ENCODE measurements around the gene LEMD1.
"Not testable (repeated sequence)": the region's sequence is repeated elsewhere in the genome, so short reads cannot be mapped to it uniquely, and the experiment has no call there.

Gene LEMD1

DNA sequence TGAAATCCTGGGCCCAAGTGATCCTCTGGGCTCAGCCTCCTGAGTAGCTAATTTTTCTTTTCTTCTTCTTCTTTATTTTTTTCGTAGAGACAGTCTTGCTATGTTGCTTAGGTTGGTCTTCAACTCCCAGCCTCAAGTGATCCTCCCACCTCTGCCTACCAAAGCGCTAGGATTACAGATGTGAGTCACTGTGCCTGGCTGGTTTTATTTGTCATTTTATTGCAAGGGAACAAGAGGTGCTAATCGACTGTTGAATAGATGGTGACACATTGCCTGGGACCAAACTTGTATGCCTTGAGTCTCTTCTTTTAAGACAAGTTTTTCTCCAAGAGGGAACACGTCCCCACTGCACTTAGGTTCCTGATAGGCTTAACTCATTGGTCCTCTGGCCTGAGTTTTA lies 45.1 kb downstream of the LEMD1 start:
- DNase-seq, result no peak

DNA sequence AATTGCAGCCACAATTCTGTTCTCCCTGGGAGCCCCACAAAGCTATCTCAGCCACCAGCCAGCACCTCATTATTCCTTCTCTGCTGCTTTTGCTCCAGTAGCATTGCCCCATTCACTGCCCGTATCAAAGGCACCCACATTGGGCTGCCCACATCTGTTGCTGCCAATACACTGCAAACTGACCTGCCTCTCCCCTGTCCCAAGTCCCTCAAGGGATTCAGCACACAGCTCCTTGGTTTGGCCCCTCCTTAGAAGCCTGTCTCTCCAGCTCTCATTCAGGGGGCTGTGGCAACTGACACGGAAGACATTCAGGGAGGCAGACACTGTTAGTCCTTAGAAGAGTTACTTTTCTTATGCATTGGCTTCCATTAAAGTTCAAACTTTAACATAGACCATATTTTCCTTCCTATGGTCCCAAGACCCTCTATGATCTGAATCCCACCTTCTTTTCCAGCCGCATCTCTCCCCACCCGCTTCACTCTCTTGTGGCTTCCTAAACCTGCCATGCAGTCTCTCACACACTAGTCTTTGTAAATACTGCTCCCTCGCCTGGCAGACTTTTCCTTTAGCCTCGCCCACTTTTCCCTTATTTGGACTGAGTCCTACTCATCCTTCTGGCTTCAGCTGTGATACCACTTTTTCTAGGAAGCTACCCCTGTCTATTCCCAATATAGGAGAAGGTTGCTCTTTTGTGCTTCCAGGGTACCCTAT lies 45.9 kb downstream of the LEMD1 start:
- DNase-seq, result no peak

DNA sequence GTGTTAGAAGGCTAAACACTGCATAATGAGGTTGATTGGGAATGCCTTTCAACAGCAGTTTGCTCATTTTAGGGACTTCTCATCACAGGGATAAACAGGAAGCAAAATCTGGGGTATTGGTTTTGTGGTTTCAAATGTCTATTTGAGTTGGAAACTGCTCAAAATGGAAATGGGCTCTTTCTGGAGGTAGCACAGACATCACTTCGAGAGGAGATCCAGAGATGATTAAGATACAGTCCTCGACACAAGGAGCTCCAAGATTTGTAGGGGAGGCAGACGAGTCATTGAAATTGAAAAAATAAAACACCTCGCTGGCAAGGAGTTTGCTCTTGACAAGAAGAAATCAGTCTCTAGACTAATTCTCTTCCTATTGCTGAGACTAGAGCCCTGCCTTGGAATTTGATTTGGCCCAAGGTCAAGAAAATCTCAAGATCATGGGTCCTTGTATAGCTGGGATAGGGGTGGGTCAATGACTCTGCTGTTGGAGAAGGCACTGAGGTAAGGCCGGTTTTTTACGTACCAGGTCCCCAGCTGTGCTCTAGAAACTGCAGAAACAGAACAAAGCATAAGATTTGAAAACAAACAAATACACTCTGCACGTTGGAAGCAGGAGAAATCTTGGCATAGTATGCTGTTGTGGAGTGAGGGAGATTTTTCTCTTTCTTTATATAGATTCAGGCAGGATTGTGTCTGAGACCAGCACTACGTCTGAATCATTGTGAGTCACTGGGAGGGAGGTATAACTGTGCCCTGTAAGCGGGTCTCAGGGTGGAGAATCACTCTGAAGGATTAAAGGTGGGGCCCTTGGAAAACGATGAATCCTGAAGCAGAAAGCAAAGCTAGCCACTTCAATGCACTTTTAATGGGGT lies 47.4 kb downstream of the LEMD1 start:
- DNase-seq, result no peak

DNA sequence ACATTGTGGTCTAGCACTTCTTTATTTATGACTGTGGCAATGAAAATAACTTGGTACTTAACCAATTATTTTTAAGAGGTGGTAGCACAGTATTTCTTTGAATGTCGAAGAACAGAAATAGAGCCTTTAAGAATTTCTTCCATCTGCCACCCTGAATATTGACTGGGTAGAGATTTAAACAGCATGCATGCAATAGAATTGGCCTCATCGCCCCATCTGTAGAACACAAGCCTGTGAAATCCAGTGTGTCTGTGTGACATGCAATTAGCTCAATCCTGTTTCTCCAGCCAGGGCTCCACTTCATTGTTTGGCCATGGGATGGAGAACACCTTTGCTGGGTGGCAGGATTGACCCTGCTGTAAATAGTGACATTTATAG lies 48.1 kb downstream of the LEMD1 start:
- DNase-seq, result no peak

DNA sequence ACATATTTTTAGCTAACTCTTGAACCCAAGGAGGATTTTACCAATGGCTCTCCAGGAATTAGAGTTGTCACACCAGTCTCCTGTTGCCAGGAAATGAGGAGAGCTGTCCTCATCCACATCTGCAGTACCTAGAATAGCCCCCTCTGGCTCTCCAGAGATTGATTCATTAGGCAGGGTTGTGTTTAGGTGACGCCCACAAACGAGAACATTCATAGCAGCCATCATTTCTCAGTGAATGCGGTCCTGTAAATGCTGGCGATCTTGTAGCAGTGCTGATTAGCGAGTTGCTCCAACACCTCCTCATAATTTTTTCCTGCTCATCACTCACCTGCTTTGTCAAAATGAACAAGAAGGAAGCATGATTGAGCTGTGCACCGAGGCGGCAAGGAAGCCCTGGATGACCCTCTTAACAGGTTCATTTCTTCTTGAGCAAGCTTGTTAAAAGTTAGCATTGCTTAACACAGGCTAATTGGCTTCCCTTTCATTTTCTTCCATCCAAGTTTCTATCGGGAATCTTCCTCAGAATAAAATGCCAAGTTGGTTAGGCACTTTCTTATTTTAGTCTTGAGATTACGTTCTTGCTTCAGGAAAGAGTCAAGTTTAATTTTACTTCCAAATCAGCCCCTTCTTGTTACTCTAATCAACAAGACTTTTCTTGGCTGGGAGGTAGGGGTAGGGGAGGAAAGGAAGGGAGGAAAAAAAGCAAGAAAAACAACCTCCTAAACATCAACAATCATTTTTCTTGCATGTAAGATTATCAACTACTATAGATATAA lies 48.6 kb downstream of the LEMD1 start:
- no peak for DNase-seq

DNA sequence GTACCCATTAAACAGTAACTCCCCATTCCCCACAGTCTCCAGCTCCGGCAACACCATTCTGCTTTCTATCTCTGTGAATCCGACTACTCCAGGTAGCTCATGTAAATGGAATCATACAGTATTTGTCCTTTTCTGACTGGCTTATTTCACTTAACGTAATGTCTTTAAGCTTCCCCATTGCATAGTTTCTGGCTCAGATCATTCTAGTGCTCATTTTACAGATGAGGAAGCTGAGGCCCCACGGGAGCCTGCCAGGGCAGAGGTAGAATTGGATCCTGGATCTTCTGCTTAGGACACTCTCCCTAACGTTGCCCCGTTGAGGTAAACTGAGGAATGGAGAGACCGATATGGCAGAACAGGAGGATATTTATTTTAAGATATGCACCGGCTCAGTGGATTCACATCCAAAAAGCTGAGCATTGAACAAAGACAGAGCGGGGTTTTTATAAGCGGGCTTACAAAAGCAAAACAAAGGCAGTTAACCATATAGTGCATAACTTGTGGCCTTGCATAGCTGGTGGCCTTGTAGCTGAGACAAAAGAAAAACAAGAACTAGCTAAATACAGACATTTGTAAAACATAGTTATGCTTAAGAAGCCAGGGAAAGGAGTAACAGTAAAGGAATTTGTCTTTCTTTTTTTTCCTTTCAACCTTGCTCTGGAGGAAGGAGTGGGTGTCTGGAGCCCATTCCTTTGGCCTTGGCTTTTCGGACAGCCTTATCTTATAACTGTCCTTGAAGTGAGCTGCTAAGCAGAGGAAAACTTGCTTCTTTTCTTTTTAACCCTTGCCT lies 49.8 kb downstream of the LEMD1 start:
- no peak for DNase-seq

DNA sequence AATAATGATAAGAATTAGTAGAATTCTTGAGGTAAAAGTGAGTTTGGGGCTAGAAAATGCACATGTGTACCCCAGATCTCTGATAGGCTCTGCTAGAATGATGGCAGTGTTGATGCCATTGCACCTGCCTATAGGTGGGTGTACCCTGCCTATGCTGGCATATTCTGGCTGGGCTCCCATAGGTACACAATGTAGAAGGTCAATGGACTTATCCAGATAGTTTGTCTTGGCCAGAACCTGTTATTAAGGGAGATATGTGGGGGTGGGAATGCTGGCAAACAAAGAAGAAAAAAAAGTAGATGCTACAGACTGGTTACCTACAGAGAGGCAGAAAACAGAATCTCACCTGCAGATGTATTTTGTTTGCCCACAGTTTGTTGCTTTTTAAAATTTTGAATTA lies 51.1 kb downstream of the LEMD1 start:
- DNase-seq, result no peak

DNA sequence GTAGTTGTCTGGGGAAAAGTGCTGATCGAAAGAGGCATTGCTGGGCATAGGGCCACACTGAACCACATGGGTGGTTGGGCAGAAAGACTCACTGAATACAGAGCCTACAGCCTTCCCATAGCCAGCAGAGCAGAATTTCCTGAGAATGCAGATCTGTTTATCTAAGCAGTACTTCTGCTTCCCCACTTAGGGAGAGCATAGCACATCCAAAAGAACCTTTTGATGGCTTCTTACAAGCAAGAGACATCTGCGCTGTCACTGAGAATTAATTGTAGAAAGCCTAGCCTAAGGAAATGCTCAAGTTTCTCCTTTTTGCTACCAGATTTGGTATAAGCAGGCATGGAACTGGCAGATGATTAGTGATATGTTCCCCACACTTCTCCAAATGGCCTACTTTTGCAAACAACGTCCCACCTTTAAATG lies 52.1 kb downstream of the LEMD1 start:
- DNase-seq, result no peak

DNA sequence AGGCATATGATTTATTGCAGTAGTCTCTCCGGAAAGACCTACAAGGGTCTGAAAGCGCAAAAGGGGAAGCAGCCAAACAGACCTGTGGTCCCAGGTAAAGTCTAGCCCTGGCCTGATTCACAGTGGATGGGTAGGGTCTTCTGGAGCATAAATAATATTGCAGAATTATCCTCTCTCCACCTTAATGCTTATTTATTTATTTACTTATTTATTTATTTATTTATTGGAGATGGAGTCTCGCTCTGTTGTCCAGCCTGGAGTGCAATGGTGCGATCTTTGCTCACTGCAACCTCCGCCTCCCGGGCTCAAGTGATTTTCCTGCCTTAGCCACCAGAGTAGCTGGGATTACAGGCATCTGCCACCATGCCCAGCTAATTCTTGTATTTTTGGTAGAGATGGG lies 53.4 kb downstream of the LEMD1 start:
- no peak for DNase-seq

DNA sequence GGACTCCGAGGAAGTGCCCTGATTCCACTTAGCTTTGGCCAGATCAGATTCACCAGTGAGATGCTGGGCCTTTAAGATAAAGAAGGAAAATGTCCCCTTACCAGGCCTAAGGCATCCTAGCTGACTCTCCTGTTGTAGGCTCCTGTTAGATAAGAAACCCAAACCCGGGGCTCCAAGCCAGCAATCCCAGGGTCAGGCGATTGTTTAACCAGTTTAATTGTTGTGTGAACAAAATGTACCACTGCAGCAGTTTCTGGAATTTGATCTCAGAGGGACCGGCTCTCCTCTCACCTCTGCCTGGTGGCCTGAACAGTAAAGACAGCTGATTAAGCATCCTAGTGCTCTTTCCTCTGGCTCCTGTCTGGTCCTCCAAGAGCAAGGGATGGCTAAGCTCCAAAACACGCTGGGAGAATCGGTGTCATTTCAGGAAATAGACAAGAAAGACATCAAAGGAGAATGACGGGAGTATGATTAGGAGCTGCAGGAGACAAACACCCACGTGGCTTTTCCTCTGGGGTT lies 55.9 kb downstream of the LEMD1 start:
- no peak for DNase-seq

DNA sequence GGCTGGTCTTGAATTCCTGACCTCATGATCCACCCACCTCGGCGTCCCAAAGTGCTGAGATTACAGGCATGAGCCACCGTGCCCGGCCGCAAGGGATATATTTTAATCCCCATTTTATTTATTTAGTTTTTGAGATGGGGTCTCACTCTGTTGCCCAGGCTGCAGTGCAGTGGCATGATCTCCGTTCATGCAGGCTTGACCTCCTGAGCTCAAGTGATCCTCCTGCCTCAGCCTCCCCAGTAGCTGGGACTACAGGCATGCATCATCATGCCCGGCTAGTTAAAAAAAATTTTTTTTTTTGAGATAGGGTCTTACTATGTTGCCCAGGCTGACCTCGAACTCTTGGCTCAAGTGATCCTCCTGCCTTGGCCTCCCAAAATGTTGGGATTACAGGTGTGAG lies 56.8 kb downstream of the LEMD1 start:
- not testable (repeated sequence) for DNase-seq

DNA sequence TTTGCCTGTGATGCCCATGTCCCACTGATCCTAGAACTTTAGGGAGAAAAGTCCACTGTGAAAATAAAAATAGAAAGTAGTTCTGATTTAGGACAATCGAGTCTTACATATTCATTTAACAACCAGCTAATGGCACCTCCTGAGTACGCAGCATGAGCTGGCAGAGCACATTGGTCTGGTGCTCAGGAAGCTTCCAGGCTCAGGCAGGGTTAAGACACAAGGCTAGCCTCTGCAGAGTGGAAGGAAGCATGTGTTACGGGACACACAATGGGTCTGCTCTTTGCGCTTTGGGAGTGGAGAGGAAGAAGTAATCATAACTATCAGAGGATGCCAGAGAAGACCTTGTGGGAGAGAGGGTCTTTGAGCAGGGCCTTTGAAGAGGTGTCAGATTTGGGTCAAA lies 61.0 kb downstream of the LEMD1 start:
- no peak for DNase-seq

DNA sequence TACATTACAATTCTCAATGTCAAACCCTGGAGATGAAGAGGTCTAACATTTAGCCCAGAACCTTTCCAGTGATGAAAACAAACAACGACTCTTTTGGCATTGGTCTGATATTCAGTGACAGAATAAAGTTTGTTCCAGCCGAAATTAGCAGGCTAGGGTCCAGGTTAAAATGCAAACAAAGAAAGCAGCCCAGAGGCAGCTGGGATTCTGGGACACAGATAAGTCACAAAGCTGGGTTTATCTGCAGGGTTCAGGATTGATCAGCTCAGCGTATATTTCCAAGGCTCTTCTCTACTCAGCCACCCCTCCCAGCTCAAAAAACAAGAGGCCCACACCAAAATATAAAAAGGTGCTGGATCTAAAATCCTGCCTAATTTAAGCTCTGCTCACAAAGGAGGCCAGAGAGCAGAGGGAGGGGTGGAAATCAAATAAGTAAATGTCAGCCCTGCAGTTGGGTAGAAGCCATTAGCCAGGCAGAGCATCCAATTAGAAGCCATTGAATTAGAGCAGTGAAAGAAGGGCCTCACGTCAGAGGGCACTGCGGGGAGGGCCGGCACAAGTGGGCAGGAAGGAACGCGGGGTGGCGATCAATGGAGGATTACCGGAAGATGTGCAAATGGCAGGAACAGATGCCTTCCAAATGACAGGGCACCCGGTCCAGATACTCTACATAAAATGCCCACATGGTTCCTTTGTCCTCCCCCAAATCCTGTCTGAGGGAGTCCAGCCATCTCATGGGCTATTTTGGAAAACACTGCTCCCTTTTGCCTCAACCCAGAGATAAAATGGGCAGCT lies 61.9 kb downstream of the LEMD1 start:
- DNase-seq, result peak; percentile 69 to 81

DNA sequence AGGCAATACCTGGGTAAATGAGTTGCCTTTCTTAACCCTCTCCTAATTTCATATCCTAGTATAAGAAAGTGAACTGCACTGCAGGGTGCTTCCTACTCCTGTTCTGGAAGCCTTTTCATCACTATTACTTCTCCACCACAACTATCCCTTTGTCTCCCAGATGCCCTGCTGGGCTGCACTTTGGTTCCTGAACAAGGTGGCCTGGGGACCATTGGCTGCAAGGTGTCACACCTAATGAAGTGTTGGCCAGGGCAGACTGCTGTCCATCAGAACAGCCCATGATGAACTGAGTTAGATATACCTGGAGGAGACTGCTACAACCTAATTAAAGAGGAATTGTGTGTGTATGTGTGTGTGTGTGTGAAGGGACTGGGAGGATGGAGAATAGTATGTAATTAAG lies 63.3 kb downstream of the LEMD1 start:
- DNase-seq, result no peak

DNA sequence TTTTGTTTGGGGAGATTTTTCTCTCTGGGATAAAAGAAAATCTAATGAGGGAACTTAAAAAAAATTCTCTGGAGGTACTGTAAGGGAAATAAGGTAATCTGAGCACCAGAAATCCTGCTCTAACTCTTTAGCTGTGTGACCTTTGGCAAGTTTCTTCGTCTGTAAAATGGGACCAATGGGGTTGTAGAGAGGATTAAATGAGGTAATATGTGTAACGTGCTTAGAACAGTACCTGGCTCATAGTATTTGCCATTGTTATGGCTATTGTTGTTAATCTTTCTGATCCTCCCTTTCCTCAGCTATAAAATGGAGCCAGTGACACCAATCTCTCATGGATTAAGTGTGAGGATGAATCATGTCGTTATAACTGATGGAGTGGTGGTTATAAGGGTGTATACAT lies 64.3 kb downstream of the LEMD1 start:
- DNase-seq, result no peak

DNA sequence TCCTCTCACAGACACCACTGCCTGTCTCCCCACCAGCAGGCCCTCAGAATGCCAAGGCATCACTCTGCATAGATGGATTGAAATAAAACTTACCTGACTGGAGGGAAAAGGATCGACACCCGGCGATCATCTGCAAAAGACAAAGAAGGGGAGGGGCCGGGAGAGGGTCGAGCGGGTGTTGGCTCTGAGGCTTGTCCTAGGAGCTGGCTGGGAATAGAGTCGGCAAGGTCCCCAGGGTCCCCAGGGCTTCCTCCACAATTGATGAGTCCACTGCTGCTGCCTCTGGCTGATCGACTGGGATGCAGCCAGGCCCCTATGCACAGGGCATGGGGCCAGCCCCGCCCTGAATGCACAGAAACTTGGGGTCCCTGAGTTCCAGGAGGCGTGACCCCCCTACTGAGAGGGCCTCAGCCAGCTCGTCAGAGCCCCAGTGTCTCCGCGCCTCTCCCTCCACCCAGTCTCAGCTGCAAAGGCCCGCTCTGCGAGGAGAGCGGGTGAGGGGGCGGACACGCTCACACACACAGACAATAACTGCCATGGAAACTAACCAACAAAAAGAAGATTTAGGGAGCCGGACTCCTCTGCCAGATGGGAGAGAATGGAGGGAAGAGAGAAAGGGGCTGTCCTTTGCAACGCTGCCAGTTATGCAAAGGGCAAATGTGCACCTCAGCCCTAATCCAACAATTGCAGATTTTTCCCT lies 65.3 kb downstream of the LEMD1 start, which contains the start of gene KLHDC8A:
Gene KLHDC8A, minus strand, starts transcription at position 483 of the 700 bp plus-strand sequence. CDS start 13,318 bp downstream, outside the sequence.
- DNase-seq, result no peak

DNA sequence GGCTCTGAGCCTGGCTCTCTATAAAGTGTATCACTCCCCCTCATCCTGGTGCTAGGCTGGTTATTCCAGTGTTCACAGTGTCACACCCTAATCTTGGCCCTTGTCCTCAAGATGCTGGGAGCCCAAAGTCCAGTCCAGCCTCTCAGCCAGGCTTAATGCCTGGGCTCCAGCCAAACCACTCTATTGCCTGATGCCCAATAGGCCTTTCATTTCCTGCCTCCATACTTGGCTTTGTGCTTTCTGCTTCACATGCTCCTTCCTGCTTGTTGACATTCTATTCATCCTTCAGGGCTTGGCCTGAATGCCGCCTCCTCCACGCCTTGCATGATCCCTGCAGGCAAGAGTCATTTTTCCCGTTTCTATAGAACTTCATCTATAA lies 66.8 kb downstream of the LEMD1 start:
- DNase-seq, result no peak

DNA sequence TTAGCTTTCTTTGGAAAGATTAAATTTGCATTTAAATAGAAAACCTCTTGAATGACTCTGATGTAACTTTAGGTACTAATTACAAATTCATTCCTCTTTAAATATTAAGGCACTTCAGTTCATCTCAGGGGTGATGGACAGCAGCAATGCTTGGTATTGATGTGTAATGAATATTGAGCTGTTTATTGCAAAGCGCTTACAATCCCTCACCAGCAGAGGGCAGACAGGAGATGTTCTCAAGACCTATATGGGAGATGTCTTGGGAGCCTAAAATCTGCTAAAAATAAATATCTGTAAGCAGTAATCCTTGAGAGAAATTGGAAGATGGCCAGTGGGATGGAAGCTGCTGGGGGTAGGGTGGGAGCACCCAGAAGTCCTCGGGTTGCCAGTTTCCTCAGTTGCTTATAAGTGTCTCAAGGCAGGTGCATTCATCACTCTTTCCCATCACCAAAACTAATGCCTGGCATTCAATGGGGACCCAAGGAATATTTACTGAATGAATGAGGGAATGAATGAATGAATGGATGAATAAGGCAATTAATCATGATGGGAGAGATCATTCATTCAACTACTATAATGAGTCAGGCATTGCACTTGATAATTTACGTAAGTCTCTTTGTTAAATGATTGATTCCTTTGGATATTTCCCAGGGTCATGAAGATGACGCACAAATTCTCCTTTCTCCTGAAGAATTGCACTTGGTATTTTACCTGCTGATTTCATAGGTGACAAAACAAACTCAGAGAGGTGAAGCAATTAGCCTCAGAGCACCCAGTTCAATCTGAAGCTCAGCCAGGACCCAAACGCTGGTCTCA lies 67.4 kb downstream of the LEMD1 start:
- DNase-seq, result peak in 1 of 2 experiments; percentile 46

DNA sequence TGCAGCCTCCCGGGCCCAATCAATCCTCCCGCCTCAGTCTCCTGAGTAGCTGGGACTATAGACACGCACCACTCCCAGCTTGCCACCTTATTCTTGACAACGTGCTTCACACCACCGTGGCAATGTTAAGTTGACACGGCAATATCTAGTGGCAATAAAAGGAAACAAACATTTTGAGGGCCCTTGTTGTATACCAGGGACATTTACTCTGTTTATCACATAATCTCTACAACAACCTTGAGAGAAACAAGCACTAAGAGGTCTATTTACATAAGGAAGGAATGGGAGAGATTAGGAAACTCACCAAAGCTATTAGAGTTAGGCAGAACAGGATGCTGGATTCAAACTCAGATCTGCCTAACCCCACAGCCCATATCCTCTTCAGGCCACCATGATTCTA lies 68.2 kb downstream of the LEMD1 start:
- no peak for DNase-seq

DNA sequence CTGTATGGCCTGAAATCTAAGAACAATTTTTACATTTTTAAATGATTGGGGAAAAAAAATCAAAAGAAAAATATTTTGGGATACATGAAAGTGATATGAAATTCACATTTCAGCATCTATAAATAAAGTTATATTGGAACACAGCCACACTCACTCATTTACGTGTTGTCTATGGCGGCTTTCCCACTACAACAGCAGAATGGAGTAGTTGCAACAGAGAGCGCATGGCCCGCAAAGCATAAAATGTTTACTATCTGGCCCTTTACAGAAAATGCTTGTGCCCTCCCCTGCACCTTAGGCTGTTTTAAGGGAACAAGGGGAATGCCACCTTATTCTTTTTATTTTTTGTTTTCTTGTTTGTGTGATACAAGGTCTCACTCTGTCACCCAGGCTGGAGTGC lies 68.7 kb downstream of the LEMD1 start:
- DNase-seq, result no peak

Data from cerebellar nuclear complex (tissue), 1 donor.